ENCODE results near the gene OSBPL7.

Gene OSBPL7

DNA sequence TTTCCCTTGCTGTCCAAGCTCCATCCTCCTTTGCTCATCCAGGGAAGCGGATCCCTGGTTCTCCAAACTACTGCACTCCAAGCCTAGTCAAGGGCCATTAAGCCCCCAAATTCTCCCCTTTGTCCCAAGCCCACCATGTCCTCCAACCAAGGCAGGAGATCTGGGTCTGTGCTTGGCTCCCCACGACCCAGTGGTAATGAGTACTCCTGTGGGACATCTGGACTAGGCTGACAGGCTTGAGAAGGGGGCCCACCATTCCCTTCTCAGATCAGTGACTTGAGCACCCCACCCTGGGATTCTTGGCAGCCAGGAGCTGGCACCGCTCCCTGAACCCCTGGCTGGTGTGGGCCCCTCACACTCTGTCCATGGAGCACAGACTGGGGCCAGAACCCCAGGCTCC is 17.1 kb downstream of the OSBPL7 start:
- no peak for DNase-seq

DNA sequence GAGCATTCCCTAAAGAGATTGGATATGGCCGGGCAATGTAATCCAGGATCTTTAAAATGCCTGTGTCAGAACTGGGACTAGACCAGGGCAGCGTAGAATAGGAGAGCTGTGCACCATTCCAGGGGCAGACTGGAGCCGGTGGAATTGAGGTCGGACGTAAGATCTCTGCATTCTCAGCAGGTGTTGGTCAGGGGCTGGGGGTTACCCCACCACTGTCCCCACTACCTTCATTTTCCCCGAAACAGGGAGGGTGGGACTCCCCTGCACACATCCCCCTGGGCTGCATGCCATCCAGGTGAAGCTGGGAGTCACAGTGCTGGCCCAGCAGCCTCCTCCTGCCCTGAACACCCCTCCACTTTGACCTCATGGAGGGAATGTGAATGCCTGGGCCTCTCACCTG is 17.8 kb downstream of the OSBPL7 start:
- DNase-seq = no peak

DNA sequence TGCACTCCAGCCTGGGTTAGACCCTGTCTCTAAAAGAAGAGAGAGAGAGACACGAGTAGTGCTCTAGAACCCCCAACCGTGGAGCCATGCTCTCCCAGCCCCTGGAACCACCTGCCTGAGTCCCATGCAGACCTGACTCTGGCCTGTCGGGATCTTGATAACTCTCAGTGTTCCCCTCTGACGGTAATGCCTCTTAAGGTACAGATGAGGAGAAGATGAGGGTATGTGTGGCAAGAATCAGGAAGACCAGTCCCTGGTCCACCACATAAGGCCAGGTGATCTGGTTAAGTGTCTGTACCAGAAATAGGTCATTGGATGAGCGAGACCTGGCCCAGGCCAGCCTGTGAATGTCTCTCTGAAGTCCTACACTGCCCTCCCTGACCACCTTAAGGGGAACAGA is 18.4 kb downstream of the OSBPL7 start:
- DNase-seq = no peak

DNA sequence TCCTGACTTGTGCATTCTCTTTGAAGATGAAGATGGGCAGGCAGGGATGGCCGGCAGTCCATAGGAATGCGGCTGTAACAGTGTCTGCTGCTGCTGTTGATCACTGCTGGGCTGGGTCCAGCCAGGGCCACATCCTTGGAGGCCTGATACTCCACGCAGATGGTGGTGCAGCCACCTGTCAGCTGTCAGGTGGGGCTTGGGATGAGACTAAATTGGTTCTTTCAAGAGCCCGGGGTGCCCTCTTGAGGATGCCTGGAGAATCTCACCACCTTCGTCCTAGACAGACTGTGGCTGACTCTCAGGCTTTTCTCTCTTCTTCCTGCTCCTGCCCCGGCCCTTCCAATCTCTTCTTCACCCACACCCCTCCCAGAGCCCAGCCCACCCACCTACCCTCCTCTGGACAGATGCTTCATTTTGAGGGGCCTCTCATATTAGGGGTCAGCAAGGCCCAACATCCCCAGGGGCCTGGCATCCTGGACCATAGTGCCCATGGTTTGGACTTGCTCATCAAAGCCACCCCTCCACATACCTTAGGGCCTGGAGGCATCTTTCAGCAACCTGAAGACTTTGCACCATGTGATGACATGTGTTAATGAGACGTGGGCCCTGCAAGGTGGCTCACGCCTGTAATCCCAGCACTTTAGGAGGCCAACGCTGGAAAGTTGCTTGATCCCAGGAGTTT is 19.1 kb downstream of the OSBPL7 start:
- DNase-seq = peak; percentile 53 to 66 (median 60)

DNA sequence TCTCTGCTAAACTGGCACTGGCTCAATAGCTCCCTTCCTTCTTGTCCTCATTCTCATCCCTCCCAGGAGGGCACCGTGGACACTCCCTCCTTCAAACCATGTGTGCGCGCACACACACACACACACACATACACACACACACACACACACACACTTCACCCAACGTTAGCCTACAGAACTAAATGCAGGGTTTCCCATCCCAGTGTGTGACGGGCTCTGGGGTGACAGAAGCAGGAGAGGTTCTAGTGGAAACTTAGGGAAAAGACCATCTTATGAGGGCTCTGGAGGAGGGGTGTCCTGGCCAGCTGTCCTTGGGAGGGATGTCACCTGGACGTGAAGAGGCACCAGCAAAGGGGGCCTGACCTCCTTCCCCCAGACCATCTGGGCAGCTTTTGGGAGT is 19.7 kb downstream of the OSBPL7 start:
- no peak for DNase-seq

DNA sequence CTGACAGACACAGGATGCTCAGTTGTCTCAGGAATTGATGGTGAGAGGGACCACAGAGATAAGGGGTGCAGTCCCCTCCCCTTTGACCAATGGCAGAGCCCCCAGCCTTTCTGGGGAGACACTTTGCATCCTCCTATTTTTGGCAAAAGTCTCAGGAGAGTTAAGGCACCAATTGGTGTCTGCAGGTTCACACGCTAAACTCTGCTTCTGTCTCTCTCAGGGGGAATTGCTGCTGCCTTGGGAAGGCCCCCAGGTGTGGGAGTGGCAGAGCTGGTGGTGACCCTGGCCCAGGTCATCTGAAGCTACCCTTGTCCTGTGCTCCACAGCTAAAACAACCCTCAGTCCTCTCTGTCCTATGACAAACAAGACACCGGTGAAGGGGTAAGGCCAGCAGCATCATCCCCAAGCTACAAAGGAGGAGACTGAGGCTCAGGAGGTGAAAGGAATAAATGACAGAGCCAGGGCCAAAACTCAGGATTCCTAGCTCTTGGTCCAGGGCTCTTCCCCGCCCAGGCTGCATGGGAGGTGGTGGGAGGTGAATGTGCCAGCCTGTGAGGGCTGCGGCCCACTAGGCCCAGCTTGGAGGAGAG is 20.3 kb downstream of the OSBPL7 start:
- DNase-seq = no peak

DNA sequence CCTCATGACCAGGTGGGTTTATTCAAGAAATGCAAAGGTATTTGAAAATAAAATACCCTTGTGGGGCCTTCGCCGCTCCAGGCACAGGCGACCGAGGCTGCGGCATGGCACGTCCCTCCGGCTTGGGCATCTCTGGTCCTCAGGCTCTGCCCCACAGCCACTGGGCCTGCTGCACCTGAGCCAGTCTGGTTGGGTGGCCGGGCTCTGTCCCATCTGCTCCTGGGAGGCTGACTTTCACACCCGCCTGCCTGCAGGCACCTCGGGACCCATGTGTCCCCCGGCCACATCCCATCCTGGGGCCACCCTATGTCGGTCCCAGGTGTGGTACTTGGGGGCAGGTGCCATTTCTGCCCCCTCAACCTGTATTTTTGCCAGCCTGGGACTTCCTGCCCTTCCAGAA is 20.9 kb downstream of the OSBPL7 start:
- no peak for DNase-seq

DNA sequence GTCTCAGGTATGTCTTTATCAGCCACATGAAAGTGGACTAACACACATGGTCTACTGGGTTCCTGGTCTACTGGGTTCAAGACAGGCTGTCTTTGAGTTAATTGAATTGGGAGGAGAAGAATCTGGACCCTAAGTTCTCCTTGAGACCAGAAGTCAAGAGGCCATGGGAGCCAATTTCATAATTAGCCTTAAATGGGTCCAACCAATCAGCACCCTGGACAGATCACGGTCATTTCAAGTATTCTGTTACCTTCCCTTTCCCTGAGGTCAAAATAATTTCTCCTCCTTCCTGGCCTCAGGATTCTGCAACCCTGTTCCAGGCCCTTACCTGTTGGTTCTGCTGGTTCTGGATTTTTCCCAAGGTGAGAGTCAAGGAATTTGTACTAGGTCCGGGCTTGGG is 23.8 kb downstream of the OSBPL7 start:
- peak in 1 of 3 donors; percentile 33 for DNase-seq

DNA sequence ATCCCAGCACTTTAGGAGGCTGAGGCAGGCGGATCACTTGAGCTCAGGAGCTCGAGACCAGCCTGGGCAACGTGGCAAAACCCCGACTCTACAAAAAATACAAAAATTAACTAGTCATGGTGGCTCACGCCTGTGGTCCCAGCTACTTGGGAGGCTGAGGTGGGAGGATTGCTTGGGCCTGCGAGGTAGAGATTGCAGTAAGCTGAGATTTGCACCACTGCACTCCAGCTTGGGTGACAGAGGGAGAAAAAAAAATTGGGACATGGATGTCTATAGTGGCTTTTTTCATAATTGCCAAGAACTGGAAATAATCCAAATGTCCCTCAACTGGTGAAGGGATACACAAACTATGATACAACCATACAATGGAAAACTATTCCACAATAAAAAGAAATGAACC is 28.6 kb downstream of the OSBPL7 start:
- no peak for DNase-seq

DNA sequence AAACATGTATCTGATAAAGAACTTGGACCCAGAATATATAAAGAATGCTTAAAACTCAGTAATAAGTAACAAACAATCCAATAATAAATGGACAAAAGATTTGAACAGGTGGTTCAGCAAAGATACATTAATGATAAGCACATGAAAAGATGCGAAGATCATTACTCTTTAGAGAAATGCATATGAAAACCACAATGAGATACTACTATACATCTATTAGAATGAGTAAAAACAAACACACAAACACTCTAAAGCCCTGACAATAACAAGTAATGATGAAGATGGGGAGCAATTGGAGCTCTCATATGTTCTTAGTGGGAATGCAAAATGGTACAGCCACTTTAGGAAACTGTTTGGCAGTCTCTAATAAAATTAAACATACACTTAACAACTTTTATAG is 29.1 kb downstream of the OSBPL7 start:
- no peak for DNase-seq

DNA sequence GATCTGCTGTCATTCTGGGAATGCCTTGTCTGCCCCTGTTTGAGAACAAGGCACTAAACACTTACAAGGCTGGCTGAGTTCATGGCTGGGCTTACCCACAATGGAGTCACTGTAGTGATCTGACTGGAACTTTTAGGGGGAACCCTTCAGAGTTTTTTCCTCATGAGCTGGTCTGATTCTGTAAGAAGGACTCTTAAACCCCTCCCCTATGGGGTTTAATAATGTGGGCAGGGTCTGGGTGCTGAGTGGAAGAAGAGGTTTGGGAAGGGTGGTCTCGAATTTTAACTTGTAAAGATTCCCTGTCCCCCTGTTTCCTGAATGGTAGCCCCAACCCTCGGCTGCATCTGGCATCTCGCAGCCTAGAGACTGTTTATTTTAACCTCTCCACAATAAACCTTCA is 30.6 kb downstream of the OSBPL7 start:
- peak; percentile 27 to 44 (median 34) for DNase-seq

DNA sequence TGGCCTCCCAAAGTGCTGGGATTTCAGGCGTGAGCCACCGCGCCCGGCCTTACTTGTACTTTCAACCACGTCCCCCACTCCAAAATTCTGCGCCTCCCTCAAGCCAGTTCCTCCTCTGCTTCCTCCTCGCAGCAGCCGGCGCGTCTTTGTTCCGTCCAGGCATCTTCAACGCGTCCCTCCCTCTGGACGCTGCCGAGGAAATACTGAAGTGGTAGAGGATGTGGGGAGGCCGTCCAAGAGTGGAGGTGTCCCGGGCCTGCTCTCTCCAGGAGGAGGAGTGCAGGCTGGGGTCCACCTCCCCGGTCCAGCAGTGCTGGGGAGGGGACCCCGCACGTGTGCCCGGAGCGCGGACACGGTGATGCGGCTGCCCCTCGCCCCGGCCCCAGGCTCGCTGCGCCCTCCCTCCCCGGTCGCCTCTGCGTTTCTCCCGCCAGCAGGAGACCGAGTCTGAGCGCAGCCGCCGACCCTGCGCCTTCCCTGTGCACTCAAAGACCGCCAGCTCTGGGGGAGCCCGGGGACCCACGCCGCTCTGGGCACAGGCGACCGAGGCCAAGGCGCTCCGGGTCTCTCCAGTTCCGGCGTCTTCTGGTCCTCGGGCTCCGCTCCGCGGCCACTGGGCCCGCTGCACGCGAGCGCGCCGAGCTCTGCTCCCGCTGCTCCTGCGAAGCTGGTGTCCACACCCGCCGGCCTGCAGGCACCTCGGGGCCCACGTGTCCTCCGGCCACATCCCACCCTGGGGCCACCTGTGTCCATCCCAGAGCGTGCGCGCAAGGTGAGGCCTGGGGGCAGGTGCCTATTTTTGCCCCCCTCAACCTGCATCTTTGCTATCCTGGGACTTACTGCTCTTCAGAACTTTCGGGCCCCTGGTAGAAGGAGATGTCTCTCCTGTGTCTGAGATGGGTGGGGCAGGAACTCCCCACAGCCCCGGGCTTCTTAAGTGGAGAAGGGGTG is 31.7 kb downstream of the OSBPL7 start:
- peak; percentile 64 to 85 (median 67) for DNase-seq

DNA sequence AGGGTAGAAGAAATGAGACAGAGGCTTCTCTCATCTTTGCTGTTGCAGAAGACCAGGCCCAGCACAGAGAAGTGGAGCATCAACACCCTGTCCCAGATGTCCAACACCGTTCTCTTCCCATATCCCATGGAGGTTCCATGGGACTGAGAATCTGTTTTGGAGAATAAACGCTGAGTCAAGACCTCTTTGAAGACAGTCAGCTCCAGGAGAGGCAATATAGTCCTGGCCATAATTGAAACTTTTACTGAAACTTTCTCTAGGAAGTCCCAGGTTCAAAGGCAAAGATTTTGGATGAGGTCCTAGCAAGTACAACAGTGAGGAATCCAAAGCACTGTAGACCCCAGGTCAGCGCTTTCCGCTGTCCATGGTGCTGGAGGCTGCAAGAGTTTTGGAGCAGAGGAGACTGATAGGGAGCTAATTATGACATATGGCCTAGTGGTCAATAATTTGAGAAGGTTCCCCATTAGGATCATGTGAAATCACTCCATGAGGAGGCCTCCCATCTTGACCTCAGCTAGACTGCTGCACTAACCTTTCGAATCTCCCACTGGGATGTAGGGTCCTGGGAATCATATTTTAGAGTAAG is 36.0 kb downstream of the OSBPL7 start:
- peak in 2 of 3 donors; percentile 28 to 45 for DNase-seq

DNA sequence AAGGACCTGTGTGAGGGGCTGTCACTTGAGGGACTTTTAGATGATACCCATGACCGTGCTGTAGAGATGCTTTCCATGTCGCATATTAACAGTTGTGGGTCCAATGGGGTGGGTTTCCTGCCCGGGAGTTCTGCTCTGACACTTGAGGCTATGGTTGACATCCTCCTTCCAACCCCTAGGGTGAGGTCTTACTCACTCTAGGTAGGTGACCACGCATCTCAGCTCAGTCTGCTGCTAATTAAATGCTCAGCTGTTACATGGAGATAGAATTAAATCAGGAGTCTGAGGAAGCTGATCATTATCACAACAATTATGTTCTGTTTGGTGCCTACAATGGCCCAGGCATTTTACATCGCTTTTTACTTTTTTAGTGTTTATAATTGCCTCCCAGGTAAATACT is 40.2 kb downstream of the OSBPL7 start:
- no peak for DNase-seq

DNA sequence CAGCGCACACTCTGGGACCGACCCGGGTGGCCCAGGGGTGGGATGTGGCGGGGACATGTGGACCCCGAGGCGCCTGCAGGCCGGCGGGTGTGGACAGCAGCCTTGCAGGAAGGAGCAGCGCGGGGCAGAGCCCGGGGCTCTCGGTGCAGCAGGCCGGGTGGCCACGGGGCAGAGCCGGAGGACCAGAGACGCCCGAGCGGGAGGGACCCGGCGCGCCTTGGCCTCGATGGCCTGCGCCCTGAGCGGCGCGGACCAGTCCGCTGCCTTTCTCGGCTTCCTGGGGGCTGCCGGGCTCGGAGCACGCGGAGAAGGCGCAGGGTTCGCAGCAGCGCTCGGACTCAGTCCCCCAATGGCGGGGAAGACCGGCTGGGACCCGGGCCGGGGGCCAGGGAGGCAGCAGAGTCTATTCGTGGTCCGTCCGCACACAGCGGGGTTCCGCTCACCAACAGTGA is 43.4 kb downstream of the OSBPL7 start:
- no peak for DNase-seq

DNA sequence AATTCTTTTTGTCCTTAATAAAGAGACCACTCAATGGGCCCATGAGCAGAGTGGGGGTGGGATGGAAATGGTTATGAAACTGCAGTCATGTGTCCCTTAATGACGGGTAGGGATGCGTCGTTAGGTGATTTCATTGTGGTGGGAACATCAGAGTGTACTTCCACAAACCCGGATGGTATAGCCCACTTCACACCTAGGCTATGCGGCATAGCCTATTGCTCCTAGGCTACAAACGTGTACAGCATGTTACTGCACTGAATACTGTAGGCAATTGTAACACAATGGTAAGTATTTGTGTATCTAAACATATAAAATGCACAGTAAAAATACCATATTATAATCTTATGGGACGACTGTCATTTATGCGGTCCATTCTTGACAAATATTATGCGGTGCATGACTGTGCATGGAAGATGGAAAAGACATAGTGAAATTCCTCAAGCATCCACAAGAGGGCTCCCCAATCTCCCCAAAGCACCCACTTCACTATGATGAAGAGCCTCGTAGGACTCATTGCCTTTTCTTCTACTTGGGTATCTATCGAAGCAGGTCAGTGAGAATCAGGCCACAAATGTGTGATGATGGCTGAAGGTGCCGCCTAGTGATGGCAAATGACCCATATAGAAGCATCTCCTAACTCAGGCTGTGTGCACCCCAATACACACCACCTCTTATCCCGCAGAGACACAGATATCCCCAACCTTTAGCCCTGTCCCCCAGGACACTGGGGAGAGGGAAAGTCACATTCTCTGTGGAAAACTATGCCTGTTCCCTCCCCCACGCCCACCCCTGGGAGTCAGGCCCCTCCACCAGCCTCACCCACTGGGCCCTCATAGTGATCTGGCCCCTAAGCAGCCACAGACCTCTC is 45.0 kb downstream of the OSBPL7 start:
- peak; percentile 57 to 72 (median 58) for DNase-seq

DNA sequence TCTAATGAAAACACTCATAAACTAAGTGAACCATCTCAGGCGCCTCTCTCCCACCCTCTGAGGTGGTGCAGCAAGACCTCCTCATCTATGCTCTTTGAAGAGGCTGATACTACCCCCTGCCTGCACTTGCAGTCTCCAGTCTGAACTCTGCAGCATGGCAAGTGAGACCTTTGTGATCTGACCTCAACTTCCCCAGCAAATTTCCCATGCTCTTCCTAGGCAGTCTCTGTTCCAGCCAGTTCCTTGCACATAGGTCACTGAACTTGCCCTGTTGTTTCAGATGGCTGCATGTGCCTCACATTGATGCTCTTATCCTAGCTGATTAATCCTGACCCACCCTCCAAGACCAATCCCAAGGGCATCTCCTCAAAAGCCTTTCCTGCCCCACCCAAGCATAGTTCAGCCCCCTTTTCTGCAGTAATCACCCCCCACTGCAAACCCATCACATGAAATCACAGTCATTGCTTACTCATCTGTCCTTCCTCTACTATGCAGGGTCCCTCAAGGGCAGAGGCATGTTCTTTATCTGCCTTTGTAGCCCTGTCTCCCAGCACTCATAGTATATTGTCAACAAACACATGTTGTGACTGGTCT is 46.5 kb downstream of the OSBPL7 start:
- DNase-seq = peak; percentile 34 to 54 (median 52)

DNA sequence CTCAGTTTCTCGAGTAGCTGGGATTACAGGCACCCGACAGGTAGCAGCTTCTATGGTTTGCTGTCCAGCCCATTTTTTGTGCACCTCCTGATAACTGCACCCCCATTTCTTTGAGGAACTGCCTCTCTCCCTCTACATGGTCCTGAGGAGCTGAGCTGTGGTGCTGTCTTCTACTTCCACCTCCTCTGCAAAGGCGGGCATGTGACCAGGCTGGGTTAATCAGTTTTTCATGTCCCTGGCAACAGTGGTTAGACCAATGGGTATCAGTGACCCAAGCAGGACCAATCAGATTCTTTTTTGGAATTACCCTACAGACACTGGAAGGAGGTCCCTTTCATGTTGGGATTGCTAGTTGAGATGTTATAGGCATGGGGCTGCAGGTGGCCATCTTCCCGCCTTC is 47.3 kb downstream of the OSBPL7 start:
- no peak for DNase-seq

DNA sequence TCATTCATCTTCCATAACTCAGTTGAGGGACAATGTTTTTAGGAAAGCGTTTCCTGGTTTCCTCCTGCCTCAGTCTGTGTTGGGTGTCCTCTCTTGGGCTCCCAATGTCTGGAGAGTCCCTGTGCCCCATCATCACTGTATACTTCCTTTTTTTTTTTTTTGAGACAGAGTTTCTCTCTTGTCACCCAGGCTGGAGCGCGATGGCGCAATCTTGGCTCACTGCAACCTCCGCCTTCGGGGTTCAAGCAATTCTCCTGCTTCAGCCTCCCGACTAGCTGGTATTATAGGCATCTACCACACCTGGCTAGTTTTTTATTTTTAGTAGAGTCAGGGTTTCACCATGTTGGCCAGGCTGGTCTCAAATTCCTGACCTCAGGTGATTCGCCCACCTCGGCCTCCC is 47.9 kb downstream of the OSBPL7 start:
- peak; percentile 84 to 86 (median 85) for DNase-seq

DNA sequence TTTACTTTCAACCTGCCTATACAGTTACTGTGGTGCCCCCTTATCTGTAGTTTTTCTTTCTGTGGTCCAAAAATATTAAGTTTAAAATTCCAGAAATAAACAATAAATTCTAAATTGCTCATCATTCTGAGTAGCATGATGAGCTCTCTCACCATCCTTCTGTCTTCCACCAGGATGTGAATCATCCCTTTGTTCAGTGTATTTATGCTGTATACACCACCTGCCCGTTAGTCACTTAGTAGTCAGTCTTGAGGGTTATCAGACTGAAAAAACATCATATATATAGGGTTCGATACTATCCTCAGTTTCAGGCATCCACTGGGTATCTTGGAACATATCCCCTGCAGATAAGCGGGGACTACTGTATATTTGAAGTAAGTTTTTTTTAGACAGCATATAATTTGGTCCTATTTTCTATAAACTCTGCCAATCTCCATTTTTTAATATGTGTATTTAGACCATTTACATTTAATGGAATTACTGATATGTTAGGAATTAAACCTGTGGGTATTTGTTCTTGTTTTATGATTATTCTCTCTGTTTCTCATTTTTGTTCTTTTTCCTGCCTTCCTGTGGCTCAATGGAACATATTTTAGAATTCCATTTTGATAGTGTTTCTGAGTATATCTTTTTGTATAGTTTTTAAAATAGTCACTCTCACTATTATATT is 57.5 kb downstream of the OSBPL7 start:
- DNase-seq = peak in 1 of 3 donors; percentile 32

DNA sequence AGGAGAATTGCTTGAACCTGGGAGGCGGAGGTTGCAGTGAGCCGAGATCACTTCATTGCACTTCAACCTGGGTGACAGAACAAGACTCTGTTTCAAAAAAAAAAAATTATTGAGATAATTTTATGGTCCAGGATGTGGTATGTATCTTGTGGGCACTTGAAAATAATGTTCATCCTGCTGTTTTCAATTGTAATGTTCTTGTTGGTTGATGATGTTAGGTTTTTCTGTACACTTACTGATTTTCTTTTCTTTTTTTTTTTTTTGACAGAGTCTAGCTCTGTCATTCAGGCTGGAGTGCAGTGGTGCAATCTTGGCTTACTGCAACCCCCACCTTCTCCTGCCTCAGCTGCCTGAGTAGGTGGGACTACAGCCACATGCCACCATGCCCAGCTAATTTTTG is 58.9 kb downstream of the OSBPL7 start:
- DNase-seq = no peak
